GM18867 (cell line): ENCODE measurements around the gene BAIAP2.

Experiments
- ATAC-seq: cut with Tn5 transposase; IDR thresholded peaks from one replicate; pipeline ENCODE4 v1.9.1; 2021; ENCODE audit warnings: mild to moderate bottlenecking, moderate library complexity; ENCODE audit not compliant: unreplicated experiment

BAIAP2 gene

GRCh38 chr17:81050645-81051625 is 16.0 kb downstream of the BAIAP2 start:
- no peak for ATAC-seq

- ATAC-seq: no peak
Measured at GRCh38 chr17:81052199-81052997, 17.4 kb downstream of the BAIAP2 start.

GRCh38 chr17:81053041-81053970 is 18.4 kb downstream of the BAIAP2 start:
- ATAC-seq: no peak

- no peak for ATAC-seq
Measured at GRCh38 chr17:81054308-81054707, 19.4 kb downstream of the BAIAP2 start.

GRCh38 chr17:81054881-81055370 is 20.0 kb downstream of the BAIAP2 start:
- no peak for ATAC-seq

- ATAC-seq: no peak
Measured at GRCh38 chr17:81056312-81056711, 21.4 kb downstream of the BAIAP2 start.

- no peak for ATAC-seq
Measured at GRCh38 chr17:81057079-81057730, 22.3 kb downstream of the BAIAP2 start.

- no peak for ATAC-seq
Measured at GRCh38 chr17:81057777-81058176, 22.8 kb downstream of the BAIAP2 start.

GRCh38 chr17:81058263-81058871 is 23.4 kb downstream of the BAIAP2 start:
- ATAC-seq: no peak

GRCh38 chr17:81059026-81059425 is 24.1 kb downstream of the BAIAP2 start:
- ATAC-seq: no peak

- ATAC-seq: no peak
Measured at GRCh38 chr17:81060416-81060815, 25.5 kb downstream of the BAIAP2 start.

- no peak for ATAC-seq
Measured at GRCh38 chr17:81061027-81061735, 26.2 kb downstream of the BAIAP2 start.

- no peak for ATAC-seq
Measured at GRCh38 chr17:81062014-81062780, 27.2 kb downstream of the BAIAP2 start.

GRCh38 chr17:81063106-81064093 is 28.4 kb downstream of the BAIAP2 start:
- no peak for ATAC-seq

- no peak for ATAC-seq
Measured at GRCh38 chr17:81064678-81065475, 29.9 kb downstream of the BAIAP2 start.

- ATAC-seq: no peak
Measured at GRCh38 chr17:81065500-81065899, 30.5 kb downstream of the BAIAP2 start.
